HG02759 (cell line): ENCODE data around the gene SGPP1.
A peak's percentile ranks its signal among the peaks of the same experiment; 100 is the strongest.
"Not testable (repeated sequence)": the region's sequence is repeated elsewhere in the genome, so short reads cannot be mapped to it uniquely, and the experiment has no call there.

Source experiments
- ATAC-seq: cut with Tn5 transposase; IDR thresholded peaks from one replicate; pipeline ENCODE4 v1.9.1; 2021; ENCODE audit warnings: mild to moderate bottlenecking, moderate library complexity; ENCODE audit not compliant: unreplicated experiment

The SGPP1 gene

GRCh38 chr14:63641473-63642228 is 86.2 kb downstream of the SGPP1 start, which contains the start of gene WDR89:
Gene WDR89, minus strand, starts transcription at chr14:63641871. Its CDS starts 41,929 bp downstream, at chr14:63599942.
- ATAC-seq = peak; percentile 89

DNA sequence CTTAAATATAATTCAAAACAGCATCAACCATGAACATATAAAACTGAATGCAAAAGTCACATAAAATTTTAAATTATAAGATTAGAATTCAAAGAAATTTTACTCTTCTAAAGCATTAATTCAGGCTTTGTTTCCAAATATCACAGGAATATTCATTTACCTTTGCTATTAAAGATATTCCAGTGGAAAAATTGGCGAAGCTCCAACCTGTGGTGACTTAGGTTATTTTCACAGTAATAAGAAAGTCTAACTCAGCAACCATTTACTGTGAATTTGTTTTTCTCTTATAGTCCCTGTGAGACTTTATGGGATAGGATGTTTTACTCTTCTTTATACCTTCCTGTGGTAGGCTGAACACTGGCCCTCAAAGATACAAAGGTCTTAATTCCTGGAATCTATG is 89.4 kb downstream of the SGPP1 start:
- ATAC-seq = no peak

DNA sequence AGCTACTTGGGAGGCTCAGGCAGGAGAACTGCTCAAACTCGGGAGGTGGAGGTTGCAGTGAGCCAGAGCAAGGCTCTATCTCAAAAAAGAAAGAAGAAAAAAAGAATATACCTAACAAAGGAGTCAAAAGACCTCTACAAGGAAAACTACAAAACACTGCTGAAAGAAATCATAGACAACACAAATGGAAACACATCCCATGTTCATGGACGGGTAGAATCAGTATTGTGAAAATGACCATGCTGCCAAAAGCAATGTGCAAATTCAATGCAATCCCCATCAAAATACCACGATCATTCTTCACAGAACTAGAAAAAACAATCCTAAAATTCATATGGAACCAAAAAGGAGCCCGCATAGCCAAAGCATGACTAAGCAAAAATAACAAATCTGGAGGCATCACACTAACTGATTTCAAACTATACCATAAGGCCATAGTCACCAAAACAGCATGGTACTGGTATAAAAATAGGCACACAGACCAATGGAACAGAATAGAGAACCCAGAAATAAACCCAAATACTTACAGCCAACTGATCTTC is 91.7 kb downstream of the SGPP1 start:
- ATAC-seq = not testable (repeated sequence)
